GM19099 (cell line): ENCODE measurements around the gene PTGIS.

ENCODE experiments used
- POLR2A ChIP-seq: IDR thresholded peaks from 3 replicates; pipeline ENCODE4 v1.6.1; 2011; ENCODE audit warnings: low read depth; ENCODE audit not compliant: insufficient read length; ENCODE audit errors: extremely low read depth

Gene PTGIS

GRCh38 chr20:49570828-49571552 is 3.1 kb upstream of the PTGIS start:
- TF ChIP-seq POLR2A: no peak

- TF ChIP-seq POLR2A: no peak
Observed at GRCh38 chr20:49570161-49570827, 2.4 kb upstream of the PTGIS start.

- TF ChIP-seq POLR2A: no peak
Observed at GRCh38 chr20:49569411-49570115, 1.6 kb upstream of the PTGIS start.

- no peak for TF ChIP-seq POLR2A
Observed at GRCh38 chr20:49568278-49569151, 578 bp upstream of the PTGIS start.

- TF ChIP-seq POLR2A: no peak
Observed at GRCh38 chr20:49566401-49567364, 1.3 kb downstream of the PTGIS start.

GRCh38 chr20:49563015-49563980 is 4.6 kb downstream of the PTGIS start:
- no peak for TF ChIP-seq POLR2A

GRCh38 chr20:49562311-49563014 is 5.5 kb downstream of the PTGIS start:
- no peak for TF ChIP-seq POLR2A

GRCh38 chr20:49561806-49562205 is 6.1 kb downstream of the PTGIS start:
- TF ChIP-seq POLR2A: no peak

GRCh38 chr20:49561256-49561655 is 6.7 kb downstream of the PTGIS start:
- TF ChIP-seq POLR2A: no peak

- no peak for TF ChIP-seq POLR2A
Observed at GRCh38 chr20:49560646-49561045, 7.3 kb downstream of the PTGIS start.

- no peak for TF ChIP-seq POLR2A
Observed at GRCh38 chr20:49560186-49560585, 7.8 kb downstream of the PTGIS start.

- TF ChIP-seq POLR2A: no peak
Observed at GRCh38 chr20:49559411-49560081, 8.4 kb downstream of the PTGIS start.
